Smooth muscle cell (in vitro differentiated cells): ENCODE measurements around the gene CNOT6. TPM values are rescaled to one million over a fixed set of nuclear protein-coding genes. Genes with fewer than 3 reads are reported as not detected.

Source experiments
- DNase-seq: peaks from one replicate; lab custom pipeline; 2025; ENCODE audit not compliant: unreplicated experiment; lab: John Stamatoyannopoulos, UW
- H2AFZ ChIP-seq: fragments of 200-600 bp; sonication (generic); 2 replicates; pipeline ENCODE4 v1.6.0; 2016; ENCODE audit warnings: antibody characterized with exemption, low read depth, mild to moderate bottlenecking
- H3F3A ChIP-seq: fragments of 200-600 bp; sonication (generic); 2 replicates; pipeline ENCODE4 v1.6.0; 2017; ENCODE audit warnings: antibody characterized with exemption, low read depth
- H3K27ac ChIP-seq: fragments of 200-600 bp; sonication (generic); 2 replicates; pipeline ENCODE4 v1.5.1; 2016; ENCODE audit warnings: low read depth, mild to moderate bottlenecking
- H3K27me3 ChIP-seq: fragments of 200-600 bp; sonication (generic); 2 replicates; pipeline ENCODE4 v1.6.1; 2016; ENCODE audit warnings: low read depth, mild to moderate bottlenecking
- H3K36me3 ChIP-seq: fragments of 200-600 bp; sonication (generic); 2 replicates; pipeline ENCODE4 v1.5.1; 2016; ENCODE audit warnings: low read depth
- H3K4me1 ChIP-seq: fragments of 200-600 bp; sonication (generic); 2 replicates; pipeline ENCODE4 v1.5.1; 2016; ENCODE audit warnings: low read depth
- H3K4me2 ChIP-seq: fragments of 200-600 bp; sonication (generic); 2 replicates; pipeline ENCODE4 v1.6.0; 2016; ENCODE audit warnings: mild to moderate bottlenecking
- H3K4me3 ChIP-seq: fragments of 200-600 bp; sonication (generic); 2 replicates; pipeline ENCODE4 v1.5.1; 2016; ENCODE audit warnings: mild to moderate bottlenecking
- H3K79me2 ChIP-seq: fragments of 200-600 bp; sonication (generic); 2 replicates; pipeline ENCODE4 v1.6.0; 2016; ENCODE audit warnings: low read depth, mild to moderate bottlenecking
- H3K9ac ChIP-seq: fragments of 200-600 bp; sonication (generic); 2 replicates; pipeline ENCODE4 v1.6.0; 2016; ENCODE audit warnings: low read depth
- H3K9me3 ChIP-seq: fragments of 200-600 bp; sonication (generic); replicated peaks from 2 replicates; pipeline ENCODE4 v1.5.1; 2016; ENCODE audit warnings: low read depth
- H4K20me1 ChIP-seq: fragments of 200-600 bp; sonication (generic); 2 replicates; pipeline ENCODE4 v1.6.0; 2016; ENCODE audit warnings: low read depth
- WGBS: methylation state at CpG from one replicate; pipeline ENCODE4 v1.1.7; 2016; ENCODE audit warnings: low lambda C conversion rate; 5-methylcytosine and 5-hydroxymethylcytosine counted together
- polyA plus RNA-seq: library from polyadenylated mRNA; unstranded; fragments of >200 nt; fragmentation: Nextera tagmentation; extraction: Ambion mirVana; gene quantifications from 2 replicates; pipeline ENCODE4 v1.2.1, GENCODE V29; 2016
- total RNA-seq: library from RNA; depleted of rRNA; stranded (reverse); fragments of >200 nt; gene quantifications from 2 replicates; pipeline ENCODE4 v1.2.3, GENCODE V29; 2014
- TF ChIP-seq, protein P1 (sequence below): fragments of 200-600 bp; sonication (generic); IDR thresholded peaks from 2 replicates; pipeline ENCODE4 v1.5.1; 2017; ENCODE audit warnings: borderline replicate concordance, mild to moderate bottlenecking, antibody characterized with exemption; ENCODE audit not compliant: insufficient read depth, poor library complexity, severe bottlenecking

The CNOT6 gene
- total and polyA plus RNA-seq, 2 experiments from 2014 or later, result 6.2 to 19.7 TPM

- H3K9ac ChIP-seq, result no peak overlapping the region
- 95% methylated on average over 19 of the region's 19 CpGs for WGBS
Measured at GRCh38 chr5:180603076-180603594, 109.0 kb downstream of the CNOT6 start.

GRCh38 chr5:180604271-180604670 lies 110.1 kb downstream of the CNOT6 start:
- Histone ChIP-seq H2AFZ (no peak overlapping the region), H3F3A (no peaks in the 10 kb centered on the region), H3K9me3 (no peaks in the 10 kb centered on the region), H3K9ac (no peak overlapping the region), H4K20me1 (no peaks in the 10 kb centered on the region), H3K36me3 (no peaks in the 10 kb centered on the region), H3K4me2 (no peak overlapping the region), H3K79me2 (no peaks in the 10 kb centered on the region), H3K27ac (no peak overlapping the region), H3K4me3 (no peak overlapping the region), H3K27me3 (no peaks in the 10 kb centered on the region), H3K4me1 (no peaks in the 10 kb centered on the region)
- WGBS, result 91% methylated on average over 13 of the region's 13 CpGs
- no peak for DNase-seq
- TF ChIP-seq, protein P1, sequence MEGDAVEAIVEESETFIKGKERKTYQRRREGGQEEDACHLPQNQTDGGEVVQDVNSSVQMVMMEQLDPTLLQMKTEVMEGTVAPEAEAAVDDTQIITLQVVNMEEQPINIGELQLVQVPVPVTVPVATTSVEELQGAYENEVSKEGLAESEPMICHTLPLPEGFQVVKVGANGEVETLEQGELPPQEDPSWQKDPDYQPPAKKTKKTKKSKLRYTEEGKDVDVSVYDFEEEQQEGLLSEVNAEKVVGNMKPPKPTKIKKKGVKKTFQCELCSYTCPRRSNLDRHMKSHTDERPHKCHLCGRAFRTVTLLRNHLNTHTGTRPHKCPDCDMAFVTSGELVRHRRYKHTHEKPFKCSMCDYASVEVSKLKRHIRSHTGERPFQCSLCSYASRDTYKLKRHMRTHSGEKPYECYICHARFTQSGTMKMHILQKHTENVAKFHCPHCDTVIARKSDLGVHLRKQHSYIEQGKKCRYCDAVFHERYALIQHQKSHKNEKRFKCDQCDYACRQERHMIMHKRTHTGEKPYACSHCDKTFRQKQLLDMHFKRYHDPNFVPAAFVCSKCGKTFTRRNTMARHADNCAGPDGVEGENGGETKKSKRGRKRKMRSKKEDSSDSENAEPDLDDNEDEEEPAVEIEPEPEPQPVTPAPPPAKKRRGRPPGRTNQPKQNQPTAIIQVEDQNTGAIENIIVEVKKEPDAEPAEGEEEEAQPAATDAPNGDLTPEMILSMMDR, result no peak

More at GRCh38 chr5:180603076-180603594, 109.0 kb downstream of the CNOT6 start:
- TF ChIP-seq, protein P1, result no peak
- no peaks in the 10 kb centered on the region for H3K27me3 ChIP-seq
- no peaks in the 10 kb centered on the region for H3F3A ChIP-seq
- H3K9me3 ChIP-seq, result no peaks in the 10 kb centered on the region
- H3K36me3 ChIP-seq, result no peaks in the 10 kb centered on the region
- H4K20me1 ChIP-seq, result no peaks in the 10 kb centered on the region
- H3K4me1 ChIP-seq, result no peaks in the 10 kb centered on the region
- no peak overlapping the region for H3K4me3 ChIP-seq
- no peak overlapping the region for H2AFZ ChIP-seq
- H3K27ac ChIP-seq, result no peak overlapping the region
- no peak for DNase-seq
- no peak overlapping the region for H3K4me2 ChIP-seq
- no peaks in the 10 kb centered on the region for H3K79me2 ChIP-seq

DNA sequence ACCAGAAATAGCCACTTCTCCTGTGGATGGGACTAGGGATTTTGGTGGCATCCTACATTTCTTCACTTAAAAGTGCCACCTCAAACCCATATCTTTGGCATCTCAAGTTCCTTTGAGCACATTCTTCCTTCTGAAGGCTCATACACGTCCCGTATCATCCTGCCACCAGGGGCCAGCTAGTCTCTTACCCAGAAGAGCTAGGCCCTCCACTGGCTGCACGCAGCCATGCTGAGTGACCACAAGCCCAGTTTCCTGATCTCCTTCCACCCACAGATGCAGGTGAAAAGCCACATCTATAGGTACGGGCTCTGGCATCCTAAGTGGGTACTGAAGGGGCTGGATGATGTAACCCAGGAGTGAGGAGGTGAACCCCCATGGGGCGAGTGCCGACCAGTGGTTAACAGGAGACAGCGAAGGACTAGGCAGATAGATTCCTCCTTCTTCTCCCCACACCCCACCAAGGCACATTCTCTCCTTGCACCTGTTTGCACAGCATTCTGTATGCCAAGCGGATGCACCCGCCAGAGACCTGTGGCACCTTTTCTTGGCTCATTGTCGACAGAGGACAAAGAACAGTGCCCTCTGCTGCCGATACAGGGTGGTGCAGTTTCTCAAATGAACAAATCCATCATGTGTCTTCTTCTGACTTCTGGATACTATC lies 111.5 kb downstream of the CNOT6 start:
- H3K27ac ChIP-seq, result no peak overlapping the region
- H3F3A ChIP-seq, result no peaks in the 10 kb centered on the region
- H3K9ac ChIP-seq, result no peak overlapping the region
- H2AFZ ChIP-seq, result no peak overlapping the region
- TF ChIP-seq, protein P1, result peak; percentile 77
- no peak for DNase-seq
- no peaks in the 10 kb centered on the region for H3K27me3 ChIP-seq
- WGBS, result 69% methylated on average over 11 of the region's 11 CpGs
- no peaks in the 10 kb centered on the region for H4K20me1 ChIP-seq
- no peaks in the 10 kb centered on the region for H3K9me3 ChIP-seq
- H3K79me2 ChIP-seq, result no peaks in the 10 kb centered on the region
- no peak overlapping the region for H3K4me2 ChIP-seq
- no peak overlapping the region for H3K4me3 ChIP-seq
- H3K4me1 ChIP-seq, result no peaks in the 10 kb centered on the region
- H3K36me3 ChIP-seq, result no peaks in the 10 kb centered on the region
